H54 (cell line): ENCODE data around the gene RPF1.

Experiments
- DNase-seq: peaks from one replicate; pipeline ENCODE4 v3.0.0; 2011; ENCODE audit warnings: low spot score, mixed read lengths; ENCODE audit not compliant: insufficient read length
- FAIRE-seq: peaks from 3 replicates; lab custom pipeline; 2011; peaks lifted over from hg19 to GRCh38; lab: Jason Lieb, UNC
- POLR2A ChIP-seq: IDR thresholded peaks from 2 replicates; pipeline ENCODE4 v1.6.1; 2011; ENCODE audit warnings: low read depth, mild to moderate bottlenecking, low read length

Gene RPF1

DNA sequence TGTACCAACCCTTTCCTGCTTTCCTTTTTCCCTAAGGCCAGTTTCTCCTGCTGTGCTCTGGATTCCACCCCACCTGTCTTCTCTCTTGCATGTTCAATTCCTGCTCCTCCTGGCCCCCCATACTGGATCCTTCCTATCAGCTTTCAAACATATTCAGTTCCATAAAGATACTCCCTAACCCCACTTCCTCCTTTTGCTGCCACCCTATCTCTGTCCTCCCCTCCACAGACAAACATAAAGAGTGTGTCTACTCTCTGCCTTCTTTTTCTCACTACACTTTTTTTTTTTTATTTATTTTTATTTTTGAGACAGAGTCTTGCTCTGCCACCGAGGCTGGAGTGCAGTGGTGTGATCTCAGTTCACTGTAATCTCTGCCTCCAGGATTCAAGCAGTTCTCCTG is 16.9 kb upstream of the RPF1 start:
- DNase-seq = no peak
- no peak for TF ChIP-seq POLR2A
- no peak for FAIRE-seq

DNA sequence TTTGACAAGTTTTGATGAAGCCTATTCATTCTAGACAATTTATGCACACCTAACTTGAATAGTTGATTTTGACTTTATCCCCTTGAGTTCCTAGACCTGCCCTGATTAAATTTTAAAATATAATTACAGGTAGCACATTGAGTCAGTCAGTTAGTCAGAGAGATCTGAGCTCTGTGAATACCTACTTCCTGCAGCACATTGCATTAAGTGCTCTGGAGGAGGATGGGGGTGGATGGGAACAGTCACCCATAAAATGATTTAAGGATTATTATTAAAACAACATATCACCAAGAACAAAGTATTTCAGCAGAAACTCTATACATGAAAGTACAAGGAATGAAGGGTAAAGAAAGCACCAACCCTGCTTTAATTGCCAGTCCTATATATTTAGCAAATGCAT is 11.8 kb upstream of the RPF1 start:
- no peak for DNase-seq
- no peak for TF ChIP-seq POLR2A
- FAIRE-seq = no peak

DNA sequence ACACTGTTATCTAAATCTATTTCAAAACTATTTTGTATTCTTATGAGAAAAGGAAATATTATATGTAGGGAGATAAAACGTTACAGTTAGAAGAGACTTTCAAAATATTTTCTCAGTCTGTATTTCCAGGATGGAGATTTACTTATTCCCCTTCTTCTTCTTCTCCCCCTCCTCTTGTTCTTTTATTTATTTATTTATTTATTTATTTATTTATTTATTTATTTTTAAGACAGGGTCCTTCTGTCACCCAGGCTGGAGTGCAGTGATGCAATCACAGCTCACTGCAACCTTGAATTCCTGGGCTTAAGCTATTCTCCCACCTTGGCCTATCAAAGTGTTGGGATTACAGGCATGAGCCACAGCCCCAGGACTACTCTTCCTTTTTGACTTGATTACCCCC is 2.8 kb upstream of the RPF1 start:
- no peak for DNase-seq
- FAIRE-seq = no peak
- no peak for TF ChIP-seq POLR2A

DNA sequence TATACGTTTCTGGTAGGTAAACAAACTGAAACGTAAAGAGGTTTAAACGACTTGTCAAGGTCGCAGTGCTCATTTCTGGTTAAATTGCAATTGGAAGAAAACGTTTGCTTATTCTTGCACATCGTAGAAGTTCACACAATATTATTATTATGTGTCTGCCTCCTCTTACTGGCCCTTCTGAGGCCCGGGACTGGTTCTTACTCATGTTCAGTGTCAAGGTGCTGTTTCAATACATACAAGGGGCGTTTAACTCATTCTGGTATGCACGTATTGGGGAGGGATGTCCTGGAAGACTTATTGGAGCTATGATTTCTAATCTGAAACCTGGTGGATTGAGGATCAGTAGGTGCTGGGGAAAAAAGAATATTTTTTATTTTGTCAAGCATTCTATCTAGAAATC is 932 bp downstream of the RPF1 start:
- no peak for TF ChIP-seq POLR2A
- DNase-seq (no peak), FAIRE-seq (peak; percentile 23)

DNA sequence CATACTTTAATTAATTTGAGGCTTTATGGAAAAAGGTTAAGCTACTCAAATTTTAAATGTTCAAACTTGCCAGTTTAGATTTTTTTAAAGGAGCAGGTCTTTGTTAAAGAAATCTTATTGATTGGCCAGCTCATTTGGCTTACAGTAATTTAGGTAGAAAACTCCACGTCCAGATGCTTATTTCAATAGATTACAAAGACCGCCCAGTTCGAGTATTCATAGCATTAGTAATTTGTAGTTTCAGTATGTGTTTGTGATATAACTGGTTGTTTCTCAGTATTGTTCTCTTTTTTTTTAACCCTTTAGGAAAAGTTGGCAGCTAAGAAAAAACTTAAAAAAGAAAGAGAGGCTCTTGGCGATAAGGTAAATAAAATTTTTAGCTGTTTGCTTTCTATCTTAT is 1.6 kb downstream of the RPF1 start:
- TF ChIP-seq POLR2A = no peak
- FAIRE-seq = no peak
- no peak for DNase-seq

DNA sequence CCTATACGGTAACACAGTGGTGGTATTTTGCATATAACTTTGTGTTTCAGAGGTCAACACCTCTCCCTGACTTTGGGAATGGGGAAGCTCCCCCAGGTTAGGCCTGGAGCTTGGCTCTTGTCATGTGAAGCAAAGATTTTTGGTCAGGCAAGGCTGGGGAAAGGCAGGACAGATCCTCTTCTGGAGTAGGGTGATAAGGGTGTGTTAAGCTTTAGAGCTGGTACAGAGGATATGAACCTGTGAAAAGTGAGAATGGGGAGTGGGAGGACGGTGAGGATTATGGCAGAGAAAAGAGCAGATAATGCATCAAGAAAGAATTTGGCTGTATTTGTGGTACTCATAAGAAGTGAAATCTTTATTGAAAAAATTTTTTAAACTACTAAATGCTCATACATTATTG is 2.3 kb downstream of the RPF1 start:
- FAIRE-seq (no peak), DNase-seq (no peak)
- no peak for TF ChIP-seq POLR2A

DNA sequence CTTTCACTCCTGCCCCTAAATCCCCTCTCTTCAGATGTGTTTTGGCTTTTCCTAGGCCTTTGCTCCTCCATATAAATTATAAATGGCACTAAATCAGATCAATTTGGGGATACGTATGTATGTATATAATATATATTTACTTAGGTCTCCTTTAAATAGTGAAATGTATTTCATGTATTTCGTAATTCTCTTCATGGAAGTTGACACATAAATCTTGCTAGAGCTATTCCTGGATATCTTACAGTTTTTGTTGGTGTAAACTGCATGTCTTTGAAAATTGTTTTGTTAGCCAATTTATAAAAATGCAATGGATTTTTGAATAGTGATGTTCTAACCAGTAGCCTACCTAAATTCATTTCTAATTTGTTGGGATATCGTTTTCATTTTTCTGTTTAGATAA is 9.0 kb downstream of the RPF1 start:
- DNase-seq (no peak), FAIRE-seq (no peak)
- TF ChIP-seq POLR2A = no peak

DNA sequence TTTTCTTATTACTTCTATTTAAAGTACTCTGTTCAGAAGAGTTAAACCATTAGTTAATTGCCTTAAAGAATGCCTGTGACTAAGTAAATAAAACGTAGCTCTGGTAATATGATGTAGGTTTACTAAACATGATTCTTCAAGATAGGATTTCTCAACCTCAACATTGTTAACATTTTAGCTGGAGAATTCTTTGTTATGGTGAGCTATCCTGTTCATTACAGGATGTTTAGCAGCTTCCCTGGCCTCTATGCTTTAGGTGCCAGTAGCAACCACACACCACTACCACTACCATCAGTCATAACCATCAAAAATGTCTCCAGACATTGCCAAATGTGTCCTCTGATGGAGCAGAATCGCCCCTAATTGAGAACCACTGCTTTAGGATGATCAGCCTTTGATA is 10.7 kb downstream of the RPF1 start:
- DNase-seq (no peak), FAIRE-seq (no peak)
- no peak for TF ChIP-seq POLR2A

DNA sequence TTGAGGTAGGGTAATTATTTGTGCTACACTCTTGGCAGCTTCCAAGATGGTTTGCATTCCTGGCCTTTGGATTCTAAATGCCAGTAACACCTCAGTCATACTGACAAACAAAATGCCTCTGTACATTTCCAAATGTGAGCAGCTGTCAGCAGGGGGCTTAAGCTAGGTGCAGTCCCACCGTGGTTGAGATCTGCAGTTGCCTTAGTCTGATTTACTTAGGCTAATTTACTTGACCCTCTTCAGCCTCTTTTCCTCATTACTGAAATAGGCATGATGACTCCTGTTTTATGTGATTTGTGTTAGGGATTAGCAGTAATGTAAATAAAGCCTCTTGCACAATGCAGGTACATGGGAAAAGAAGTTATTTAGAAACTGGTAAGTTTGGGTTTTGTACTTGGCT is 13.7 kb downstream of the RPF1 start:
- FAIRE-seq (no peak), DNase-seq (no peak)
- no peak for TF ChIP-seq POLR2A

DNA sequence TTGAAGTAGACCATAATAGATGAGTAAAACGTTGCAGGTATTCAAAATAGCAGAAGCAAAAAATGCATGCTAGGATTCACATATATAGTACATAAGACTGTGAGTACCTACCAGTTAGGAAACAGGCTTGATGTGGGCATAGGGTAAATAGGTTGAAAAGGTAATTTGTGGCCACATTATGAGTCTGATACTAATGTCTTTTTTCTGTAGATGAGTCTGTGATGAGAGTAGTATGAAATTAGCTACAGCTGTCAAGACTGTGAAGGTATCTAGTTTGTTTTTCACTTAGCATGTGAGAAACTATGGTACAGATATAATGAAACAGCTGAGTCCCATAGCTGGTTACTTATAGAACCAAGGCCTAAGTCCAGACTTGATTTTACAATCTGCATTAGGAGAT is 14.7 kb downstream of the RPF1 start:
- FAIRE-seq (no peak), DNase-seq (no peak)
- no peak for TF ChIP-seq POLR2A

DNA sequence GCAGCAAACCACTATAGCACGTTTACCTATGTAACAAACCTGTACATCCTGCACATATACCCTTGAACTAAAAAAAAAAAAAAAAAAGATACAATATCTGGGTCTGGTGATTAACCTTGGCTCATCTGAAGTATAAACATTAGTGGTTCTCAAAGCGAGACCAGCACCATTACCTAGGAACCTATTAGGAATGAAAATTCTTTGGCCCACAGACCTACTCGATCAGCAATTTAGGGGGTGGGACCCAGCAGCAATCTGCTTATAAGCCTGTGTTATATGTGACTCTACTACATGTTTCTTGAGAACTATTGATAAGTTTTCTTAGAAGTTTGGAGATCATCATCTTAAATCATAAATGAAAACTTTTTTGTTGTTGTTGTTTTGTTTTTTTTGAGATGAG is 17.4 kb downstream of the RPF1 start:
- DNase-seq = no peak
- no peak for FAIRE-seq
- no peak for TF ChIP-seq POLR2A

DNA sequence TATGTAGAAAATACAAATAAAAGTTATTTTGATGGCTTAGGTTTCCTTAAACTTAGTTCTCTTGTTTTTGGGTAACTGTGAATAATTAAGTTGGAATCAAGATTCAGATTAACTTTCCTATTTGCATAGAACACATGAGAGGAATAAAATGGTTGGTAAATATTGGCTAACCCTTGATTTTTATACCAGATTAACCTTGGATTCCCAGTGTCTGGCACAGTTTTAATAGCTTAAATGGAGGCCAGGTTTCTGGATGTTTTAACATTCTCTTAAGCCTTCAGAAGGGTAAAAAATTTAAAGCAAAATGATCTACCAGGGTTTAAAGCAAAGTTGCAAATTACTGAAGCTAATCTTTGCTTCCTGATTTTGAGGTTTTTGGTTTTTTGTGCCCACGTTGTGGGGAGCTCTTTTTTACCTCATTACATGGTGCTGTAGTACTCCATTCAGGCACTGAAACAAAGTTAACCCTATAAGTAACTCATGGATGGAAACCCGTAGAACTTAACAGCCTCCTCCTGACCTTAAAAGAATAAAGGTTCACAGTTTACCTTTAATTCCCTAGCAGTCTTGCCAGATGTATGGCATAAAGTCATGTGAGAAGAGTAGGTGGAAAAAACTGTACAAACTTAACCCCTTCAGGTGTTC is 18.7 kb downstream of the RPF1 start:
- no peak for DNase-seq
- no peak for FAIRE-seq
- no peak for TF ChIP-seq POLR2A

DNA sequence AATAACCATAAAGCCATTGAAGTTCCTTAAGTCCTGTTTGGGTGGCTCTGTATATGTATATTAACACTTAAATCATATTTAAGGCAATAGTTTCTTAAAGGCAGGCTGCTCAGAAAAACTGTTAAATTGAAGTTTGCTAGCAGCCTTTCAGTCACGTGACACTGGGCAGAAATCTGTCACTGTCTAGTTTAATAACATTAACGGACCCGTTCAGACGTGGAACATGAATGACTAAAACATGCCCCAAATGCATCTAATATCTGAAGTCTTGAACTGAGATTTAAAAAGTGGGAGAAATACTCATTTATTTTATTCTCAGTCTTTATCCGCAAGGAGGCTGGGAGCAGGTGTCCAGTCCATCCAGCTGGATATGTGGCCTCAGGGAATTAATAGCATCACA is 23.9 kb downstream of the RPF1 start:
- FAIRE-seq = no peak
- DNase-seq = no peak
- TF ChIP-seq POLR2A = no peak

DNA sequence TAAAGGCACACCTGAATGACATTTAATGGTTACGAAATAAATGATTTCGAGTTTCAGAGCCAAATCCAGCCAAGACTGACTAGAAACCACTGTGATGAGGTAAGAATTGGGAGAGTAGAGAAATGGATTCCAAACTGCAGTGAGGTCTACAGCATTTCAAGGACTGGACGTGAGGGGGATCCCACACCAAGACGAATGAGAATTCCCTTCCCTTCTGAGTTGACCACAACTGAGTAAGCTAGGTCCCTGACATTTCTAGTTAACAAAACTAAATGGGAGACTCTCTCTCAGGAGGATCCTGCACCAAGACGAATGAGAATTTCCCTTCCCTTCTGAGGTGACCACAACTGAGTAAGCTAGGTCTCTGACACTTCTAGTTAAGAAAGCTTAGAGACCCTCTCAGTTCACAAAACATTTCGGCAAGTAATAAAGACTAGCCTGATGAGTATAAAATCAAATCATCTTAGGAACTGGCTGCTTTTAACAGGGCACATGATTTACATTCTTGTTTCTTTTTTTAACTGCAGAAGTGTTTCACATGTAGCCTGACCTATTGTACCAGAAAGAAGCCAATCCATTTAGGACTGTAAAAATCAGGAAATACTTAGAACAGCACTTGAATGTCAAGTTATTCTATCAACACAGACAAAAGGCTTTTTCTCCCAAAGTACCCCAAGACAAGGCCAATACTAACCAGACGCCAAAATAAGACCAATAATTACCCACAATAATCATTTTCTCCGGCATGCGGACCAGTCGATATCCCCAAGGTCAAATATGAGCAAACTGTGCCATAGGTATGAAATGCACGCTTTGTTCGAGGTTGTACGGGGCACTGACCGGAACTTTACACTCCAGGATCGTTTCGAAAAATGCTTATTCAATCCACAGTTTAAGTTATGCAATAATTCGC is 25.8 kb downstream of the RPF1 start:
- DNase-seq = no peak
- peak; percentile 58 for FAIRE-seq

More for the DNA sequence above, 25.8 kb downstream of the RPF1 start:
- no peak for TF ChIP-seq POLR2A
